CD4-positive, alpha-beta T cell treated with Interleukin-15 for 4 hours (primary cell): ENCODE data around the gene RHO.
"Not testable (repeated sequence)": the region's sequence is repeated elsewhere in the genome, so short reads cannot be mapped to it uniquely, and the experiment has no call there.

ENCODE experiments used
- DNase-seq: peaks from one replicate; pipeline ENCODE4 v3.0.0-alpha.2; 2020; ENCODE audit warnings: low spot score

The RHO gene

GRCh38 chr3:129543156-129543790 lies 14.8 kb downstream of the RHO start, which contains the start of gene H1-8:
TSS of gene H1-8 (plus strand) at chr3:129543175. CDS start at chr3:129543219, 44 bp downstream.
- no peak for DNase-seq

- DNase-seq = no peak
These were observed 15.6 kb downstream of the RHO start for GRCh38 chr3:129543999-129544398.

GRCh38 chr3:129545951-129546350 lies 17.5 kb downstream of the RHO start:
- DNase-seq = not testable (repeated sequence)

- DNase-seq = no peak
These were observed 18.8 kb downstream of the RHO start for GRCh38 chr3:129547241-129547640.

GRCh38 chr3:129548104-129548965 lies 19.9 kb downstream of the RHO start:
- no peak for DNase-seq

GRCh38 chr3:129549006-129549800 lies 20.8 kb downstream of the RHO start:
- DNase-seq = no peak

- no peak for DNase-seq
These were observed 21.4 kb downstream of the RHO start for GRCh38 chr3:129549805-129550204.

GRCh38 chr3:129552287-129553050 lies 24.0 kb downstream of the RHO start:
- no peak for DNase-seq

GRCh38 chr3:129553171-129553570 lies 24.7 kb downstream of the RHO start:
- DNase-seq = no peak

GRCh38 chr3:129553719-129554118 lies 25.3 kb downstream of the RHO start:
- DNase-seq = no peak

- DNase-seq = no peak
These were observed 26.1 kb downstream of the RHO start for GRCh38 chr3:129554356-129555152.

GRCh38 chr3:129555153-129555550 lies 26.7 kb downstream of the RHO start:
- no peak for DNase-seq

GRCh38 chr3:129555616-129556357 lies 27.3 kb downstream of the RHO start:
- no peak for DNase-seq

GRCh38 chr3:129556358-129556695 lies 27.9 kb downstream of the RHO start:
- DNase-seq = no peak

GRCh38 chr3:129556890-129557547 lies 28.6 kb downstream of the RHO start:
- DNase-seq = no peak

GRCh38 chr3:129557548-129557894 lies 29.1 kb downstream of the RHO start:
- no peak for DNase-seq

- DNase-seq = no peak
These were observed 29.8 kb downstream of the RHO start for GRCh38 chr3:129558081-129558771.

GRCh38 chr3:129558772-129559564 lies 30.5 kb downstream of the RHO start:
- no peak for DNase-seq
